ENCODE measurements around the gene PCDHB11.
"Not testable (repeated sequence)": the region's sequence is repeated elsewhere in the genome, so short reads cannot be mapped to it uniquely, and the experiment has no call there.

- not testable (repeated sequence) for TF ChIP-seq CTCF (conservative IDR thresholded peaks at IDR 0.05 in 1 of 2, IDR thresholded peaks at IDR 0.05 in 1 of 2; ENCODE audit: low read depth in 1 of 2, low read length in 2 of 2); EZH2 (IDR thresholded peaks at IDR 0.05; ENCODE audit: low read length, missing control alignments)
Observed at GRCh38 chr5:141179371-141179770, 20.1 kb upstream of the PCDHB11 start.

Data from fibroblast of lung (primary cell).